Spleen (tissue), 7 donors: Measurements from ENCODE around the gene DENND1B.

ENCODE experiments used
- CTCF ChIP-seq, 11 experiments: fragments of 200-600 bp in 7 of 11; fragments of 450-650 bp in 4 of 11; sonication (generic) in 4 of 11; IDR thresholded peaks in 8 of 11; conservative IDR thresholded peaks in 3 of 11; 1 replicate in 7 of 11; 2 replicates in 4 of 11; pipeline versions ENCODE4 v1.4.0 to v1.8.0; 2016 to 2021; ENCODE audit warnings: antibody characterized with exemption in 11 of 11, inconsistent platforms in 4 of 11, mild to moderate bottlenecking in 1 of 11
- POLR2A ChIP-seq, 3 donors: fragments of 450-650 bp; IDR thresholded peaks; one replicate each; pipeline ENCODE4 v1.5.1; 2017; ENCODE audit warnings: antibody characterized with exemption in 3 of 3, mild to moderate bottlenecking in 1 of 3
- POLR2AphosphoS5 ChIP-seq, 3 donors: sonication (generic); formaldehyde crosslinking; IDR thresholded peaks; one replicate each; pipeline ENCODE4 v1.5.1; 2017; ENCODE audit warnings: antibody characterized with exemption in 3 of 3
- donor health status: DM: no; HTN: no; CAD: no; lungs with moderate emphysema.
- donor health status: DM: no; HTN: no; CAD: no.
- donor health status: DM: no; HTN: no; CAD: no.

DNA sequence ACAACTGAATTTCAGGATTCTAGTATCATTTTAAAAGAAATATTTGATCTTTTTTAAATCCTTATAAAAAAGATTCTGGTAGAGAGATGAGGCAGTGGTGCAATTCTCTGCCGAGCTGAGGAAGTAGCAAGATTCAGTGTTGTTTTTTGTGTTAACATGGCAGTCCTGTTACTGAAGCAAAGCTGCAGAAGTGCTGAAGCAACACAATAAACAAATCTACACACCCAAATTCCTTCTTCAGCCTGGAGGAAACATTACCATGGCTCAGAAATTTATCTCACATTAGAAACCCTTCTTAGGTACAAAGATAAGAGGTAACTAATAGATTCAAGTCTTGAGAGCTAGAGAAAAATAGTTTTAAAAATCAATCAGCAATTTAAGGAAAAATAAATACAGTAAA, 216.0 kb downstream of the DENND1B start:
- TF ChIP-seq POLR2A (IDR thresholded peaks at IDR 0.05) (no peak), CTCF (IDR thresholded peaks at IDR 0.05 in 8 of 11, conservative IDR thresholded peaks at IDR 0.05 in 3 of 11) (no peak), POLR2AphosphoS5 (IDR thresholded peaks at IDR 0.05) (no peak)
